HL-60/S4 treated with retinoic acid at 250 ng/mL for 4 days and 3 days (cell line): ENCODE results near the gene UBP1.
"Not testable (repeated sequence)": the region's sequence is repeated elsewhere in the genome, so short reads cannot be mapped to it uniquely, and the experiment has no call there.

Experiments
- in situ Hi-C: fragments of 300-500 bp; cut with MboI; formaldehyde crosslinking; loops from 2 replicates; pipeline ENCODE4 v1.7.0; 2022; ENCODE audit warnings: low sequenced_read_pairs

UBP1 gene

GRCh38 chr3:33338936-33339465 is 101.2 kb downstream of the UBP1 start:
- in situ Hi-C loops = not testable (repeated sequence)
